PC-9 (cell line): ENCODE results near the gene GNG7.
"Not testable (repeated sequence)": the region's sequence is repeated elsewhere in the genome, so short reads cannot be mapped to it uniquely, and the experiment has no call there.

ENCODE experiments used
- EZH2 ChIP-seq: fragments of 200-600 bp; sonication (generic); IDR thresholded peaks from 2 replicates; pipeline ENCODE4 v1.8.0; 2017; ENCODE audit warnings: antibody characterized with exemption, low read depth
- TF ChIP-seq, protein P1 (sequence below): fragments of 200-600 bp; sonication (generic); conservative IDR thresholded peaks from 2 replicates; pipeline ENCODE4 v1.6.1; 2017; ENCODE audit warnings: mixed run types, antibody characterized with exemption, mild to moderate bottlenecking, moderate library complexity

DNA sequence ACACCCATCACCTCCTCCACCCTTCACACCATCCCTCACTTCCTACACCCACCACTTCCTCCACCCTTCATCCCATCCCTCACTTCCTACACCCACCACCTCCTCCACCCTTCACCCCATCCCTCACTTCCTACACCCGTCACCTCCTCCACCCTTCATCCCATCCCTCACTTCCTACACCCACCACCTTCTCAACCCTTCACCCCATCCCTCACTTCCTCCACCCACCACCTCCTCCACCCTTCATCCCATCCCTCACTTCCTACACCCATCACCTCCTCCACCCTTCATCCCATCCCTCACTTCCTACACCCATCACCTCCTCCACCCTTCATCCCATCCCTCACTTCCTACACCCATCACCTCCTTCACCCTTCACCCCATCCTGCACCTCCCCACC, 11.6 kb upstream of the GNG7 start:
- TF ChIP-seq, protein P1, sequence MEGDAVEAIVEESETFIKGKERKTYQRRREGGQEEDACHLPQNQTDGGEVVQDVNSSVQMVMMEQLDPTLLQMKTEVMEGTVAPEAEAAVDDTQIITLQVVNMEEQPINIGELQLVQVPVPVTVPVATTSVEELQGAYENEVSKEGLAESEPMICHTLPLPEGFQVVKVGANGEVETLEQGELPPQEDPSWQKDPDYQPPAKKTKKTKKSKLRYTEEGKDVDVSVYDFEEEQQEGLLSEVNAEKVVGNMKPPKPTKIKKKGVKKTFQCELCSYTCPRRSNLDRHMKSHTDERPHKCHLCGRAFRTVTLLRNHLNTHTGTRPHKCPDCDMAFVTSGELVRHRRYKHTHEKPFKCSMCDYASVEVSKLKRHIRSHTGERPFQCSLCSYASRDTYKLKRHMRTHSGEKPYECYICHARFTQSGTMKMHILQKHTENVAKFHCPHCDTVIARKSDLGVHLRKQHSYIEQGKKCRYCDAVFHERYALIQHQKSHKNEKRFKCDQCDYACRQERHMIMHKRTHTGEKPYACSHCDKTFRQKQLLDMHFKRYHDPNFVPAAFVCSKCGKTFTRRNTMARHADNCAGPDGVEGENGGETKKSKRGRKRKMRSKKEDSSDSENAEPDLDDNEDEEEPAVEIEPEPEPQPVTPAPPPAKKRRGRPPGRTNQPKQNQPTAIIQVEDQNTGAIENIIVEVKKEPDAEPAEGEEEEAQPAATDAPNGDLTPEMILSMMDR: not testable (repeated sequence)
- not testable (repeated sequence) for TF ChIP-seq EZH2
